K562 (cell line): ENCODE measurements around the gene SIMC1.

Experiments used
- CHCHD3 ChIP-seq: fragments of 250-450 bp; sonication (Bioruptor Pico); IDR thresholded peaks from 2 replicates; pipeline ENCODE4 v2.1.2; 2022; ENCODE audit warnings: mild to moderate bottlenecking
- CTCF ChIP-seq, 3 experiments: IDR thresholded peaks in 2 of 3; conservative IDR thresholded peaks in 1 of 3; 2 replicates each; pipeline ENCODE4 v1.5.1; 2011 to 2012; ENCODE audit warnings: low read length in 3 of 3, mild to moderate bottlenecking in 3 of 3, control low read depth in 2 of 3, improper control_type of control experiment in 1 of 3, inconsistent platforms in 1 of 3, low read depth in 1 of 3, mixed read lengths in 1 of 3, moderate library complexity in 1 of 3; ENCODE audit not compliant: insufficient read depth in 2 of 3
- SMAD4 ChIP-seq: fragments of 250-450 bp; sonication (Bioruptor Pico); conservative IDR thresholded peaks from 2 replicates; pipeline ENCODE4 v1.8.0; 2021; ENCODE audit warnings: inconsistent platforms, mild to moderate bottlenecking, moderate library complexity

- TF ChIP-seq CHCHD3 (CRISPR knock-in tag), result no peak
- no peak for TF ChIP-seq CTCF (IDR thresholded peaks at IDR 0.05 in 2 of 3, conservative IDR thresholded peaks at IDR 0.05 in 1 of 3; ENCODE audit: insufficient read depth in 2 of 3, low read depth in 1 of 3, low read length in 3 of 3)
- no peak for TF ChIP-seq SMAD4
These were observed 130.5 kb downstream of the SIMC1 start for GRCh38 chr5:176368726-176369125.
